HG03571 (cell line): Measurements from ENCODE around the gene MLXIPL.
"Not testable (repeated sequence)": the region's sequence is repeated elsewhere in the genome, so short reads cannot be mapped to it uniquely, and the experiment has no call there.

ENCODE experiments used
- ATAC-seq: cut with Tn5 transposase; IDR thresholded peaks from one replicate; pipeline ENCODE4 v1.9.1; 2021; ENCODE audit not compliant: unreplicated experiment

Gene MLXIPL

DNA sequence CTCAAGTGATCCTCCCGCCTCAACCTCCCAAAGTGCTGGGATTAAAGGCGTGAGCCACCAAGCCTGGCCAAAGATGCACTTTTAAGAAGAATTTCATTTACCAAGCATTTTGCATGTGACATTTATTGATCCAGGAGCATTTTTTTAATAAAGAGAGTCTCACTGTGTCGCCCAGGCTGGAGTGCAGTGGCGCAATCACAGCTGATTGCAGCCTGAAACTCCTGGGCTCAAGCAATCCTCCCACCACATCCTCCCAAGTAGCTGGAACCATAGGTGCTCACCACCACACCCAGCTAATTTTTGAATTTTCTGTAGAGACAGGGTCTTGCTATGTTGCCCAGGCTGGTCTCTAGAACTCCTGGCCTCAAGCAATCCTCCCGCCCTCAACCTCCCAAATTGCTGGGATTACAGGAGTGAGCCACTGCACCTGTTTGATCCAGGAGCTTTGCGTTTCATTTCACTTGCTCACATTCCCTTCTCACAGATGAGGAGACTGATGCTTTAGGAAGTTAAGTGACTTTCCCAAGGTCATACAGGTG is 41.6 kb downstream of the MLXIPL start:
- ATAC-seq = no peak

DNA sequence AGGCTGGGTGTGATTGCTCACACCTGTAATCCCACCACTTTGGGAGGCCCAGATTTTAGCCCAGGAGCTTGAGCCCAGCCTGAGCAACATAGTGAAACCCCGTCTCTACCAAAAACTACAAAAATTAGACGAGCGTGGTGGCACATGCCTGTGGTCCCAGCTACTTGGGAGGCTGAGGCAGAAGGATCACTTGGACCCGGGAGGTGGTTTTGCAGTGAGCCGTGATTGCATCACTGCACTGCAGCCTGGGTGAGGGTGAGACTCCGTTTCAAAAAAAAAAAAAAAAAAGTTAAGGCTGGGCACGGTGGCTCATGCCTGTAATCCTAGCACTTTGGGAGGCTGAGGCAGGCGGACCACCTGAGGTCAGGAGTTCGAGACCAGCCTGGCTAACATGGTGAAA is 43.3 kb downstream of the MLXIPL start:
- not testable (repeated sequence) for ATAC-seq

DNA sequence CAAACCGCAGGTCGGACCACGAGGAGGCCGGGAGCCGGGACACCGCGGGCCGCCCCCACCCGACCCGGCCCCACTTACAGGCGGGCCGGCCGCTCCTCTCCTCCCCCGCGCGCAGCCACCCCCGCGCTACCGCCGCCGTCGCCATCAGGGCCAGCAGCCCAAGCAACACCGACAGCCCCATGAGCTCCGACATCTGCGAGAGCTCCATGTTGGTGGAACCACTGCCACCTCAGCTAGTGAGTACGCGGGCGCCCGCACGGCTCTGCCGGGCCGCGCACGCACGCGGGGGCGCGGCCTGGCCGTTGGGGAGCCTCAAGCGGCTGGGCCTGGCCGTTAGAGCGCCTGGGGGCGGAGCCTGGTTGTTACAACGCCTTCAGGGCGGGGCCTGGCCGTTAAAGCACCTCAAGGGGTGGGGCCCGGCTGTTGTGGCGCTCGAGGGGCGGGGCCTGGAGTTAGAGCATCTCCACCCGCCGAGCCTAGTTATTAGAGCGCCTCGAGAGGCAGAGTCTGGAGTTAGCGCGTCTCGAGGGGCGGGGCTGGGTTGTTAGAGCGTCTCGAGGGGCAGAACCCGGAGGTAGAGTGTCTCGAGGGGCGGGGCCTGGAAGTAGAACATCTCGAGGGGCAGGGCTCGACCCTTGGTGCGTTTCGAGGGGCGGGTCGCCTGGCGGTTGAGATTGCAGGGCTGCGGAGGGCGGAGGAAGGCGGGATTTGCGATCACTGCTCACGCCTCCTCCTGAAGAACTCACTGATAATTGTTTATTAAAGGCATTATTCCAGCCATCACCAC is 45.8 kb downstream of the MLXIPL start, which contains the start of gene TBL2:
TSS of gene TBL2 (minus strand) at position 238 of the 787 bp plus-strand sequence. CDS start at position 208, 30 bp downstream.
- peak; percentile 85 for ATAC-seq

DNA sequence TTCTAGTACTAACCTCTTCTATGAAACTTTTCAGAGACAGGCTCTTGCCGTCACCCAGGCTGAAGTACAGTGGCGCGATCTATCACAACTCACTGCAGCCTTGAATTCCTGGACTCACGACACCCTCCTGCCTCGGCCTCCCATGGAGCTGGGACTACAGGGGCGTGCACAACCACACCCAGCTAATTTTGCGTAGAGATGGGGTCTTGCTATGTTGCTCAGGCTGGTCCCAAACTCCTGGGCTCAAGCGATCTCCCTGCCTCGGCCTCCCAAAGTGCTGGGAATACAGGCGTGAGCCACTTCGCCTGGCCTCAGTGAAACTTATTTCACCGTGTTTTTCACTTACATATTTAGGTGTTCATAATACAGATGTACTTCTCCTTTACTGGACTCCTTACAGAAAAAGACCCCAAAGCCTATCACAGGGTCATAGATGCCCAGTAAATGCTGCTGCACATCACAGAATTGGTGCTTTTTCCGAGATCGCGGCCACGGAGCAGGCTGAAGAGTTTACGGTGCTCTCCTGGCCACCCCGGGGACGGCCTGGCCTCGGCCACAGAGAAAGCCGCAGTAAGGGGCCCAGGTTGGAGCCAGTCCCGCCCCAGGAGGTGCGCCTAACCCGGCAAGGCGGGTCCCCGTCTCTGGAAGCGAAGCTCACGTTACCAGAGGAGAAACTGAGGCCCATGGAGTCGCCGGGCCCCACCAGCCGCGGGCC is 46.5 kb downstream of the MLXIPL start:
- ATAC-seq = peak; percentile 7

DNA sequence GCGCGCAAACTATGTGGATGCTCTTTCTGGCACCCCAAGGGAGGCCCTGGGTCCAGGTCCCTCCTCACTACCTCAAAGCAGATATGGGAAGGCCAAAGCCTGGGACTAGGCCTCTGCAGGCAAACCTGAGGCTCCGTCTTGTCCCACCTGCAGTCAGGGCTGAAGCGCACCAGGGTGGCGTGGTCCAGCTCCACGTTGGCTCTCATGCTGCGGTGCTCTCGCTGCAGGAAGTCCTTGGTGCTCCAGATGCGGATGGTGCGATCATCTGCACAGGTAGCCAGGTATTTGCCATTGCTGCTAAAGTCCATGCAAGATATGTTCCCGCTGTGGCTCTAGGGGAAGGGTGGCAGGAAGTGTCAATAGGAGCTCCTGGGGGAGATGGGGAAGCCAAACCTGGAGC is 50.5 kb downstream of the MLXIPL start:
- ATAC-seq = no peak

- ATAC-seq = no peak
Observed at GRCh38 chr7:73573276-73573675, 51.0 kb downstream of the MLXIPL start.

DNA sequence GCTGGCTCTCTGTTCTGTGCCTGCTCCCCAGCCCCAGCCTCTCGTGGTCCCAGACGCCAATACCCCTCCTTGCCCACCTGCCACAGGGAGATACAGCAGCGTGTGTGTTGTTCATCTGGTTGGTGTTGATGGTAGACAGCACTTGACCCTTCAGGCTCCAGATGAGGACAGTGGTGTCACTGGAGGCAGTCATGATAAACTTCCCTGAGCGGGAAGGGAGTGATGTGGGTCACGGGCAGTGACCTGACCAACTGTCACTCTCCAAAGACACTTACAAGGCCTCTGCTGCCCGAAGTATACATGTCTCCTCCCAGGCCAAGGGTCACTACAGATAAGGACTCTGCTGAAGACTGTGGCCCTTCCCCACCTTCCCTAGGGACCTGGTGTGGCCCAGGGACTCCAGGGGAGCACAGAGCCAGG is 51.5 kb downstream of the MLXIPL start:
- ATAC-seq = no peak

DNA sequence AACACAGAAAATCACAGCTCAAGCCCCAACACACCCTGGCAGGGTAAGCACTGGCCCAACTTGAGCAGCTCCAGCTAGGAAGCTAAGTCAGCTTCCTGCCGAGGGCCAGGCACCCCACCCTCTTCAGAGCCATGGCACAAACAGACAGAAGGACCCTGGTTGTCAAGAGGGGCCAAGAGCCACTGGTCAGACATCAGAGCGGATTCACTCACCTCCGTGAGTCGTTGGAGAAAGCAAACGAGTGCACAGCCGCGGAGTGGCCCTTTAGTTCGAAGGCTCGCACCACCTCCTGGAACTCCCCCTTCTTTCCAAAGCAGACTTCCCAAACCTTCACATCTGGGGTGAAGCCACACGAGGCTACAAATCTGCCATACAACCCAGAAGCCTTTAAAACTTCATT is 53.3 kb downstream of the MLXIPL start:
- ATAC-seq = no peak

- no peak for ATAC-seq
Observed at GRCh38 chr7:73570521-73570920, 53.8 kb downstream of the MLXIPL start.

GRCh38 chr7:73569042-73569608 is 55.2 kb downstream of the MLXIPL start:
- ATAC-seq = no peak

DNA sequence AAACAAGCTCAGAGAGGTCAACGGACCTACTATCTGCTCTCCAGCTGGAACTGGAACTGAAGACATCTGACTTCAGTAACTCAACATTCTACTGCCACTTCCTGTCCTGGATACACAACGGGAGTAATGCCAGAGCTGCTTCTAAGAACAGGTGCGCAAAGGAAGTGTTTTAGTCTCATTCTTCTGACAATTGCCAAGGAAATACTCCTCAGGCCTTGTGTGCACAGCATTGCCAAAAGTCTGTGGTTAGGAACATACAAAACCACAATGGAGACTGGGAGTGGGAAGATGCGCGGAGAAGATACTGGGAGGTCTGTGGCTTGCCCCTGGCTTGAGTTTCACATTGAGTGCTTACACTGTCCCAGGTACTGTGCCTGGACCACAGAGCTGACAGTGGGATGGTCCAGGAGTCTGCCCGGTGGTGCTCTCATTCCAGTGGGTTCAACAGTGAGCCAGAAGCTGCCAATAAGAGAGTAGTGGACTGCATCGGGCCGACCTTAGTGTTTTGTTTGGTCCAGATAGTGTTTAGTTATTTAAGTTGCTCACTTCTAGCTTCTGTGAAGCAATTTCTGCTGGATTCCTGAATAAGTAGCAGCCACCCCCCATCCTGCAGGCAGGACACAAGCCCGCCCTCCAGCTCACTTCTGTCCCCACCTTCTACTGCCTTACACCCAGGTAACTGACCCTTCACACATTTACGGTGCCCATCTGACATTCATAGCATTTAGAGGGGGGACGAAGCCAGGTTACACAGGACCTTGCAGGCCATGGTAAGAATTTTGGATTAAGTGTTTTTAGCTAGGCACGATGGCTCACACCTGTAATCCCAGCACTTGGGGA is 56.3 kb downstream of the MLXIPL start:
- ATAC-seq = no peak

DNA sequence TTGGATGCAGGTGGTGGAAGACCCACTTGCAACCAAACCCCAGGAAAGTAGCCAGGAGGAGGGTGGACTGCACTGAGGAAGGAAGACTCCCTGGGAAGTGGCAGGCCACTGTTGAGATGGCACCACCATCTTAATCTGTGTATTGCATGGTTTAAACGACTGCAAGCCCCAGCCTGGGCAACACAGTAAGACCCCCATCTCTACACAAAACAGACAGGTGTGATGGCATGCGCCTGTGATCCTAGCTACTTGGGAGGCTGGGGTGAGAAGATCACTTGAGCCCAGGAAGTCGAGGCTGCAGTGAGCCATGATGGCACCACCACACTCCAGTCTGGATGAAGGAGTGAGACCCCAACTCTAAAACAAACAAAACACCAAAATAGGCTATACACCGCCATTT is 57.2 kb downstream of the MLXIPL start:
- no peak for ATAC-seq

- not testable (repeated sequence) for ATAC-seq
Observed at GRCh38 chr7:73566431-73566830, 57.9 kb downstream of the MLXIPL start.

DNA sequence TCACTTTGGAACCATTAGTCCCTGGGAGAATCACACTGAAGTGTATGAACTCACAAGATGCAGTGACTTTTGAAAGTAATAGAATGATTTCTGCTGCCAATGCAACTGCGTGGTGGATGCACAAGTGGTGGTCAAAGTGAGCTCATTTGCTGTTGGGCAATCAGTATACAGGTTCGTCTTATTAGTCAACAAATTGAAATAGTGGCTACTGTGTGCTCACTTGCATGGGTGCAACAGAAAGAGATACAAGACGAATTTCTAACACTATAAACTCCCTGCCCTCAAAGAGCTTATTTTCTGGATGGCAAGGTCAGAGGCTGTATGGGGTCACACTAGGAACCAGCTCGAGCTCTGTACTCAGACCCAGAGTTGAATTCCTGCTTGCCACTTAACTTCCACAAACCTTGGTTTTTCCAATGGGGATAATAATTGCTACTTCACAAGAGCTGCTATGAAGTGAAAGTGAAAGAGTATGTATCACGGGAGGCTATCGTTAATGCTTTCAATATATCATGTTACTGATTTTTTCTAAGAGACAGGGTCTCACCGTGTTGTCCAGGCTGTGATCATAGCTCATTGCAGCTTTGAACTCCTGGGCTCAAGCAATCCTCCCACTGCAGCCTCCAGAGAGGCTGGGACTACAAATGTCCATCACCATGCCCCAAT is 58.5 kb downstream of the MLXIPL start:
- ATAC-seq = no peak

DNA sequence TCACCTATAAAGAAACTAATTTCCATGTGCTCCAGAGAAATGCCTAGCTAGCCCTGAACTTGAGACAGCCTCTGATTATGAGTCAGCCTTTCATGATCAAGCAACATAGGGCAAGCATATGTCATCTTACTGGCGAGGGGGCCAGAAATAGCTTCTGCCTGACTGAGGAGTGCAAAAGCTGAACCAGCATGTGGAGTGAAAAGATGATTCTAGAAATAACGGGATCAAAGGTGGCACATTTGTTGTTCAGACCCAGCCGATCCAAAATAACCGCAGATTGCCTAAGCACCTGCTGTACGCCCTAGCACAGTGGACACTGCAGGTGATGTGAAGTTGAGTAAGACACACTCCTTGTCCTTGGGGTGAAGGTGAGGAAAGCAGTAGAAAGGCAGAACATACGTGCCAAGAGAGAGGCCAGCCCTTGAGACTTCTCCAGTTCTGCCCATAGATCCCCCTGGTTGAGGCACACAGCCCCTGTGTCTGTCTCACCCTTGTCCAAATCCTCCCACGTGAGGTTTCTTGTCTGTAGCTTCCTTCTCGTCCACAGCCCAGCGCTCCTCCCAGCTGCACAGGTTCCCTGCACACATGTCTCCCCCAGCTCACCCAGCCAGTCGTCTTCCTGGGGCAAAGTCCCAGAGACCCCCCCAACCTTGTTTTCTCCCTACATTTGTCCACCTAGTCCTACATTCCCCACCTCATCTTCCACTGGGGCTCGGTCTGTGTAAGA is 64.0 kb downstream of the MLXIPL start:
- no peak for ATAC-seq

- ATAC-seq = peak; percentile 45
Observed at GRCh38 chr7:73557397-73558257, 66.7 kb downstream of the MLXIPL start, which contains the start of gene BCL7B. Gene BCL7B (minus strand): TSS chr7:73557690. CDS start chr7:73557578, 112 bp downstream.

- peak; percentile 85 for ATAC-seq
Observed at GRCh38 chr7:73557108-73557396, 67.3 kb downstream of the MLXIPL start.

GRCh38 chr7:73556208-73557107 is 67.9 kb downstream of the MLXIPL start:
- ATAC-seq = no peak
